Endodermal cell (in vitro differentiated cells): ENCODE results near the gene HSDL1. TPM values are rescaled to one million over a fixed set of nuclear protein-coding genes. Genes with fewer than 3 reads are reported as not detected.
"Not testable (repeated sequence)": the region's sequence is repeated elsewhere in the genome, so short reads cannot be mapped to it uniquely, and the experiment has no call there.

Source experiments
- DNase-seq: peaks from one replicate; pipeline ENCODE4 v3.0.0-alpha.2; 2017
- H3K27ac ChIP-seq: 2 replicates; pipeline ENCODE4 v1.5.1; 2013; ENCODE audit warnings: mild to moderate bottlenecking, low read depth, low read length, moderate library complexity
- H3K27me3 ChIP-seq: 2 replicates; pipeline ENCODE4 v1.6.1; 2013; ENCODE audit warnings: mild to moderate bottlenecking, low read length, moderate library complexity; ENCODE audit not compliant: insufficient read depth, control insufficient read depth, poor library complexity, severe bottlenecking
- H3K36me3 ChIP-seq: 2 replicates; pipeline ENCODE4 v1.7.0; 2013; ENCODE audit warnings: mild to moderate bottlenecking, low read length, moderate library complexity; ENCODE audit not compliant: control insufficient read depth, insufficient read depth
- H3K4me1 ChIP-seq: one replicate; pipeline ENCODE4 v1.7.0; 2013; ENCODE audit warnings: low read length; ENCODE audit not compliant: control insufficient read depth, insufficient read depth
- H3K4me3 ChIP-seq: 2 replicates; pipeline ENCODE4 v1.5.1; 2013; ENCODE audit warnings: mild to moderate bottlenecking, low read length, moderate library complexity
- H3K9ac ChIP-seq: 2 replicates; pipeline ENCODE4 v1.6.1; 2013; ENCODE audit warnings: mild to moderate bottlenecking, low read length, moderate library complexity; ENCODE audit not compliant: poor library complexity, severe bottlenecking; ENCODE audit errors: extremely low read depth
- H3K9me3 ChIP-seq: 2 replicates; pipeline ENCODE4 v1.6.1; 2013; ENCODE audit warnings: mild to moderate bottlenecking, low read length, moderate library complexity; ENCODE audit not compliant: control insufficient read depth
- H3K27ac Mint-ChIP-seq: 2 replicates; pipeline ENCODE4 v1.8.0; 2020; ENCODE audit warnings: mixed read lengths
- H3K27me3 Mint-ChIP-seq: 2 replicates; pipeline ENCODE4 v1.8.0; 2021; ENCODE audit warnings: mild to moderate bottlenecking, mixed read lengths; ENCODE audit not compliant: insufficient read depth
- H3K36me3 Mint-ChIP-seq: 2 replicates; pipeline ENCODE4 v1.8.0; 2020; ENCODE audit warnings: low read depth, mixed read lengths
- H3K4me1 Mint-ChIP-seq: 2 replicates; pipeline ENCODE4 v1.8.0; 2020; ENCODE audit warnings: mixed read lengths
- H3K4me3 Mint-ChIP-seq: 2 replicates; pipeline ENCODE4 v1.8.0; 2020; ENCODE audit warnings: mild to moderate bottlenecking, moderate library complexity, mixed read lengths
- H3K9me3 Mint-ChIP-seq: 2 replicates; pipeline ENCODE4 v1.8.0; 2020; ENCODE audit warnings: mild to moderate bottlenecking, mixed read lengths
- WGBS, 2 experiments: methylation state at CpG; one replicate each; pipeline versions ENCODE4 v1.1.5 to v1.1.7; 2013; ENCODE audit warnings: missing lambda C conversion rate in 2 of 2, mixed read lengths in 1 of 2; ENCODE audit not compliant: insufficient coverage in 1 of 2, insufficient read length in 1 of 2; 5-methylcytosine and 5-hydroxymethylcytosine counted together
- total RNA-seq, 2 donors: library from RNA; stranded (reverse); fragmentation: NEBNext Ultra II Directional in 1 of 2; extraction: Animal tissue kit (Norgen Biotek cat#: 25700) in 1 of 2; gene quantifications; 2 replicates in 1 of 2; 3 replicates in 1 of 2; pipeline ENCODE4 v1.2.1, GENCODE V29; 2021
- TF ChIP-seq, protein P1 (sequence below): fragments of 200-600 bp; sonication (generic); conservative IDR thresholded peaks from 2 replicates; pipeline ENCODE4 v1.5.0; 2021; ENCODE audit warnings: antibody characterized with exemption, mild to moderate bottlenecking

The HSDL1 gene
- total RNA-seq, 2 donors from 2014 or later: 49.5 to 68.3 TPM

DNA sequence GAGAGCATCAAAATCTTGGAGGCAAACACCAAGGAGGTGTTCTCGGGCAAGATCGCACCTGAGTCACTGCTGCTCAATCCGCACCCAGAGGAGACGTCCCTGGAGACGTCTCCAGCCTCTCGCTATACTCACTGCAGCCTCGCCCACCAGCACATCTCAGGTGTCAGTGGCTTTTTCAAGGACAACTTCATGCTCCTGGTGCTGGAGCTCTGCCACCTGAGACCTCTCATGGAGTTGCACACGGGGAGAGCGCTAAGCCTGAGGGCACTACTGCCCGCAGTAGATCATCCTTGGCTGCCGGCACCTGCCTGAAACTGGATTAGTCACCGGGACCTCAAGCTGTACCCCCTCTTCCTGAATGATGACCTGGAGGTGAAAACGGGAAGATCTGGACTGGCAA lies 25.6 kb downstream of the HSDL1 start:
- 94 to 95% methylated on average over 13 of the region's 13 CpGs for WGBS, 2 experiments
- no peaks in the 10 kb centered on the region for H3K27me3 Mint-ChIP-seq
- Histone ChIP-seq H3K27me3 (no peaks in the 10 kb centered on the region), H3K9me3 (no peaks in the 10 kb centered on the region), H3K27ac (no peak overlapping the region), H3K4me1 (no peaks in the 10 kb centered on the region), H3K4me3 (no peak overlapping the region), H3K36me3 (peaks cover 31% of the 10 kb centered on the region), H3K9ac (no peak overlapping the region)
- TF ChIP-seq, protein P1, sequence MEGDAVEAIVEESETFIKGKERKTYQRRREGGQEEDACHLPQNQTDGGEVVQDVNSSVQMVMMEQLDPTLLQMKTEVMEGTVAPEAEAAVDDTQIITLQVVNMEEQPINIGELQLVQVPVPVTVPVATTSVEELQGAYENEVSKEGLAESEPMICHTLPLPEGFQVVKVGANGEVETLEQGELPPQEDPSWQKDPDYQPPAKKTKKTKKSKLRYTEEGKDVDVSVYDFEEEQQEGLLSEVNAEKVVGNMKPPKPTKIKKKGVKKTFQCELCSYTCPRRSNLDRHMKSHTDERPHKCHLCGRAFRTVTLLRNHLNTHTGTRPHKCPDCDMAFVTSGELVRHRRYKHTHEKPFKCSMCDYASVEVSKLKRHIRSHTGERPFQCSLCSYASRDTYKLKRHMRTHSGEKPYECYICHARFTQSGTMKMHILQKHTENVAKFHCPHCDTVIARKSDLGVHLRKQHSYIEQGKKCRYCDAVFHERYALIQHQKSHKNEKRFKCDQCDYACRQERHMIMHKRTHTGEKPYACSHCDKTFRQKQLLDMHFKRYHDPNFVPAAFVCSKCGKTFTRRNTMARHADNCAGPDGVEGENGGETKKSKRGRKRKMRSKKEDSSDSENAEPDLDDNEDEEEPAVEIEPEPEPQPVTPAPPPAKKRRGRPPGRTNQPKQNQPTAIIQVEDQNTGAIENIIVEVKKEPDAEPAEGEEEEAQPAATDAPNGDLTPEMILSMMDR: no peak
- no peak for DNase-seq
- H3K9me3 Mint-ChIP-seq: no peaks in the 10 kb centered on the region
- peaks cover 17% of the 10 kb centered on the region for H3K36me3 Mint-ChIP-seq
- no peak overlapping the region for H3K4me3 Mint-ChIP-seq
- peak overlapping the region; percentile 58 for H3K27ac Mint-ChIP-seq
- H3K4me1 Mint-ChIP-seq: peaks cover 7% of the 10 kb centered on the region

DNA sequence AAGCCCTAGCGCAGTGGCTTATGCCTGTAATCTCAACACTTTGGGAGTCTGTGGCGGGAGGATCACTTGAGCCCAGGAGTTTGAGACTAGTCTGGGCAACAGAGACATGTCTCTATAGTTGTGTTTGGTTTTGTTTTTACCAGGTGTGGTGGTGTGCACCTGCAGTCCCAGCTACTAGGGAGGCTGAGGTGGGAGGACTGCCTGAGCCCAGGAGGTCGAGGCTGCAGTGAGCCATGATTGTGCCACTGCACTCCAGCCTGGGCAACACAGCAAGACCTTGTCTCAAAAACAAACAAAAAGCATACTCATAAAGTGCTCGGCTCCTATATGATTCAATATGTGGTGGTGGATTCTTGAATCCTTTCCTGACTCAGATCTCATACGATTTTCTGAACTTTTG lies 26.7 kb downstream of the HSDL1 start:
- H3K27me3 Mint-ChIP-seq, H3K4me3 ChIP-seq, H3K9ac ChIP-seq, H3K4me1 ChIP-seq, H3K27me3 ChIP-seq, DNase-seq, H3K9me3 Mint-ChIP-seq, H3K27ac ChIP-seq, H3K4me1 Mint-ChIP-seq, H3K9me3 ChIP-seq, H3K27ac Mint-ChIP-seq: not testable (repeated sequence)
- H3K36me3 ChIP-seq: peaks cover 21% of the 10 kb centered on the region
- WGBS, 2 experiments: 74 to 90% methylated on average over 2 to 5 of the region's 5 CpGs
- peaks cover 19% of the 10 kb centered on the region for H3K36me3 Mint-ChIP-seq
- peak overlapping the region; percentile 90 for H3K4me3 Mint-ChIP-seq

DNA sequence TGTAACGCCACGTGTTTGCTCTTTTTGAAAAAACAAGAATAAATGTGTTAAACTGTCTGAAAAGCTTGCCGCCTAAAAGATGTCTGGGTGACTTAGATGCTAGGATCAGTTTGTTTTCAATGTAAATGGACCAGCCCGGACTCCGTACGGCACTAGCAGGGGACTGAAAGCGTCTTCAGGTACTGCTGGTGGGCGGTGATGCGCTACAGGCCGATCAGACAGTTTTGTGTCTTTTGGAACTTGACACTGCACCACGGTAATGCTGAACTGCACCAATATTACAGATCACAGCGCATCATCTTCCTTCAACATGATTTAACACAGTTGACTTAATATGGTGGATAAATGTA lies 27.5 kb downstream of the HSDL1 start:
- no peaks in the 10 kb centered on the region for H3K9me3 ChIP-seq
- TF ChIP-seq, protein P1: no peak
- H3K27ac Mint-ChIP-seq: peak overlapping the region; percentile 89

More for the DNA sequence above, 27.5 kb downstream of the HSDL1 start:
- peaks cover 12% of the 10 kb centered on the region for H3K36me3 ChIP-seq
- no peaks in the 10 kb centered on the region for H3K4me1 ChIP-seq
- peak overlapping the region; percentile 93 for H3K9ac ChIP-seq
- Mint-ChIP-seq H3K27me3 (no peaks in the 10 kb centered on the region), H3K9me3 (no peaks in the 10 kb centered on the region), H3K36me3 (peaks cover 11% of the 10 kb centered on the region), H3K4me3 (peak overlapping the region; percentile 90), H3K4me1 (peaks cover 7% of the 10 kb centered on the region)
- 16 to 26% methylated on average over 11 to 12 of the region's 12 CpGs for WGBS, 2 experiments
- no peaks in the 10 kb centered on the region for H3K27me3 ChIP-seq
- peak overlapping the region; percentile 98 for H3K4me3 ChIP-seq
- DNase-seq: peak; percentile 74
- H3K27ac ChIP-seq: no peak overlapping the region
